NCI-H82 treated with DMSO at 0.1 percent for 48 hours (cell line): ENCODE results near the gene LILRB4.
"Not testable (repeated sequence)": the region's sequence is repeated elsewhere in the genome, so short reads cannot be mapped to it uniquely, and the experiment has no call there.

Experiments
- DNase-seq: peaks from one replicate; lab custom pipeline; 2025; ENCODE audit not compliant: unreplicated experiment; lab: John Stamatoyannopoulos, UW

The LILRB4 gene

GRCh38 chr19:54662730-54663129 is at the start of gene LILRB4:
TSS of gene LILRB4 (plus strand) at chr19:54662985. CDS start at chr19:54663034, 49 bp downstream.
- no peak for DNase-seq

DNA sequence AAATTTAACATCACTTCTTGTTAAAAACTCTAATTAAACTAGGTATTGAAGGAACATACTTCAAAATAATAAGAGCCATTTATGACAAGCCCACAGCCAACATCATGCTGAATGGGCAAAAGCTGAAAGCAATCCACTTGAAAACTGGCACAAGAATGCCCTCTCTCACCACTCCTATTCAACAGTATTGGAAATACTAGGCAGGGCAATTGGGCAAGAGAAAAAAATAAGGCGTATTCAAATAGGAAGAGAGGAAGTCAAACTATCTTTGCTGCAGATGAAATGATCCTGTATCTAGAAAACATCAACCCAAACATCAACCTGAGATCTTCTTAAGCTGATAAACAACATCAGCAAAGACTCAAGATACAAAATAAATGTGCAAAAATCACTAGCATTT is 48.1 kb upstream of the LILRB4 start:
- DNase-seq, result no peak

DNA sequence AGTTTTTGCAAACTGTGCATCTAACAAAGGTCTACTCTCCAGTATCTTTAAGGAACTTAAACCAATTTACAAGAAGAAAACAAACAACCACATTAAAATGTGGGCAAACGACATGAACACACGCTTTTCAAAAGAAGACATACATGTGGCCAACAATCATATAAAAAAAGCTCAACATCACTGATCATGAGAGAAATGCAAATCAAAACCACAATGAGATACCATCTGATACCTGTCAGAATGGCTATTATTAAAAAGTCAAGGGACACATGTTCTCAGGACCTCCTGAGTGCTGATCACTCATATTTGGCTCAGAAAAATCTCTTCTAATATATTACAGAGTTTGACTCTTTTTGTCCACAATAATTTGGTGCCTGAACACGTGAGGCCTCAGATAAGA is 46.7 kb upstream of the LILRB4 start:
- no peak for DNase-seq

GRCh38 chr19:54616821-54617560 is 45.8 kb upstream of the LILRB4 start:
- no peak for DNase-seq

DNA sequence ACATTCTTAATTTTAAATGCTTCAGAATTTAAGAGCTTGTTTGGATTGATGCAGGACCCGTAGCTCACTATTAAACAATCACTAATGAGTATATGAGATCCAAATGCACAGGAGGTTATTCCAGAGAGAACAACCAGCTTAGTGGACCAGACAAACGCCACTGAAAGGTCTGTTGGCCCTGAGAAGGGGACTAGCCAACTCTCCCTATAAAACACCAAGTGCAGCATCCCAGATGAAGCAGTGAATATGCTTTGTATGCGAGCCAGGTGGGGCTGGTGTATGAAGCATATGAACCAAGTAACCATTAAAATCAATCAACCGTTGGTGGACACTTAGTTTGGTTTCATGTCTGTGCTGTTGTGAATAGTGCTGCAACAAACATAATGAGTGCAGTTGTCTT is 42.3 kb upstream of the LILRB4 start:
- no peak for DNase-seq

DNA sequence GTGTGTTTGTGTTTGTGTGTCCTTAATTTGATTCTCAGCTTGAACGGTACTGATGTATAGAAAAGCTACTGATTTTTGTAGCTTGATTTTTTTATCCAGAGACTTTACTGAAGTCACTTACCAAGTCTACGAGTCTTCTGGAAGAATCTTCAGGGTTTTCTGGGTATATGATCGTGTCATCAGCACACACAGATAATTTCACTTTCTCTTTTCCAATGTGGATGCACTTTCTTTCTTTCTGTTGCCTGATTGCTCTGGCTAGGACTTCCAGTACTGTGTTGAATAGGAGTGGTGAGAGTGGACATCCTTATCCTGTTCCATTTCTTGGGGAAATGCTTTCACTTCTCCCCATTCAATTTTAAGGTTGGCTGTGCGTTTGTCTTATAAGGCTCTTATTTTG is 40.4 kb upstream of the LILRB4 start:
- DNase-seq, result no peak

- not testable (repeated sequence) for DNase-seq
Measured at GRCh38 chr19:54624234-54624633, 38.6 kb upstream of the LILRB4 start.

GRCh38 chr19:54624934-54625730 is 37.7 kb upstream of the LILRB4 start:
- DNase-seq, result not testable (repeated sequence)

- no peak for DNase-seq
Measured at GRCh38 chr19:54626757-54627156, 36.0 kb upstream of the LILRB4 start.

DNA sequence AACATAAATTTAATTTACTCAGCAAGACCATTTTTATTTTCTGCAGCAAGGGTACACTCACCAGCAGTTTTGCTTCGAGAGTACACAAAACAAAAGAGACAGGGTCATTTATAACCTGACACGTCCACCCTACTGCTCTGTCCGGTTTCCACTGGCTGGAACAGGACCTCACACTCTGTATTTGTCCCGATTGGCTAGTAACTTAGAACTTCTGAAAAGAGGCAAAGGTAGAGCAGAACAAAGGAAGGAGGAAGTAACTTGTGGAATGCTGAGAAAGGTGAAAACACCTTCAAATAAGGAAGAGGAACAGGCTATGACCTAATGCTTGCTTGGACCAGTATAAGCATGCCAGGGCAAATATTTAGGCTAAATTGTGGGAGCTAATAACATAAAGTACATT is 34.9 kb upstream of the LILRB4 start:
- DNase-seq, result not testable (repeated sequence)

DNA sequence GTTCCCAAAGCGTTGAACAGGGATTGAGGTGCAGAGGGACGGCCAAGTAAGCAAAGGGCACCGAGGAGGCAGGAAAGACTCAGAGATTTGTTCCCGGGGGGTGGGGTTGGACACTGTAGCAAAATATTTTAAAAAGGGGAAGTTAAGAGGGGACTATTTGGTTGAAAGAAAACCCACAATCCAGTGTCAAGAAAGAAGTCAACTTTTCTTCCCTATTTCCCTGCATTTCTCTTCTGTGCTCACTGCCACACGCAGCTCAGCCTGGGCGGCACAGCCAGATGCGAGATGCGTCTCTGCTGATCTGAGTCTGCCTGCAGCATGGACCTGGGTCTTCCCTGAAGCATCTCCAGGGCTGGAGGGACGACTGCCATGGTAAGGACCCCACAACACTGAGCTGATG is 32.5 kb upstream of the LILRB4 start, which contains the start of gene LILRB1:
TSS of gene LILRB1 (plus strand) at position 223 of the 400 bp plus-strand sequence. CDS start 590 bp downstream, outside the sequence.
- not testable (repeated sequence) for DNase-seq

DNA sequence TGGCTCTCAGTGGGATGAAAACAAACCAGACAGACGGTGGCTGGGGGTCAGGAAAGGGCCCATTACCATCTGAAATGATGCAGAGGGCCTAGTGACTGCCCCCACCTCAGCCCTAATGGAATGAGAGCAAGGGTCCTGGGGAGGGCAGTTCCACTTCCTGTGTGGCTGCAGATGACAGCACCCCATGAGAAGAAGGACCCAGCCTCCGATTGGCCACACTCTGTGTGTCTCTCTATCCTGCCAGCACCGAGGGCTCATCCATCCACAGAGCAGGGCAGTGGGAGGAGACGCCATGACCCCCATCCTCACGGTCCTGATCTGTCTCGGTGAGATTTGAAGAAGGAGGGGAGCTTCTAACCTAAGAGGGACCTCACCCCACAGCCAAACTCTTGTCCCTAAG is 32.0 kb upstream of the LILRB4 start:
- DNase-seq, result no peak

GRCh38 chr19:54631489-54632337 is 31.1 kb upstream of the LILRB4 start:
- DNase-seq, result not testable (repeated sequence)

DNA sequence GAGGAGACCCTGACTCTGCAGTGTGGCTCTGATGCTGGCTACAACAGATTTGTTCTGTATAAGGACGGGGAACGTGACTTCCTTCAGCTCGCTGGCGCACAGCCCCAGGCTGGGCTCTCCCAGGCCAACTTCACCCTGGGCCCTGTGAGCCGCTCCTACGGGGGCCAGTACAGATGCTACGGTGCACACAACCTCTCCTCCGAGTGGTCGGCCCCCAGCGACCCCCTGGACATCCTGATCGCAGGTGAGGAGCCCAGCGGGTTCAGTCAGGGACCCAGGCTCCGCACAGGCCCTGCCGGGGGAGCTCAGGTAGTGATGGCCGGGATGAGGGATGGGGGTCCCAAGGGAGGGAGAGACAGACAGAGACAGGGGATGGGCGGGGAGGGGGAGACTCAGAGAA is 30.3 kb upstream of the LILRB4 start:
- DNase-seq, result not testable (repeated sequence)

DNA sequence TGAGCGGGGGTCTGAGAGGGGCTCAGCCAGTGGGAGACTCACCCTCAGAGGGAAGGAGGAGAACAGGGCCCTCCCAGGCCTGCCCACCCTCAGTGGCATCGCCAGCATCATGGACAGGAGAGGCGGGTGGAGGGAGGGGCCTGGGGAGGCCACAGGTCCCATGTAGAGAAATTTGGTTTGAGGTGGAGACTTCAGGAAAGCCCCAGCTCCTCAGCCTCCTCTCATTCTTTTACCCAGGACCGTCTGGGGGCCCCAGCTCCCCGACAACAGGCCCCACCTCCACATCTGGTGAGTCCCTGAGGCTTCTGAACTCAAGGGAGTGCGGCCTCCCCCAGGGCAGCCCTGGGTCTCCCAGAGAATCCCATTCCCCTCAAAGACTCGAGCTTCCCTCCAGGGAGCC is 29.4 kb upstream of the LILRB4 start:
- no peak for DNase-seq

GRCh38 chr19:54636081-54636480 is 26.7 kb upstream of the LILRB4 start:
- DNase-seq, result not testable (repeated sequence)

GRCh38 chr19:54638683-54639082 is 24.1 kb upstream of the LILRB4 start:
- no peak for DNase-seq

DNA sequence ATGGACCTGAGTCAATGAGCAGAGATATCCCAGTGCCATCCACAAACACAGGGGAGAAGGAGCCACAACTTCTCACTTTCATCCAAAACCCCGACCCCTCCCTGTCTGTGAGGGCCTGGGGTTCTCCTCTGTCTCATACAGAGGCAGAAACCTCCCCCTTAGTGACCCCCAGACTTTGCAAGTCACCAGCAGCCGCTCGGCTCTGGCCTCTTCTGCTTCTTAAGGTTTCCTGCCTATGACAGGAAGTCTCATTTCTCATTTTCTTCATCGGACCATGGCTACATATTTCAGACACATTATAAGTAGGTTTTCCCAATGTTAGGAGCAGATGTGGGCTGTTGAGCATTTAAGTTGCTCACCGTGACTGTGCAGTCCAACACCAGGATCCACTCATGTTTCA is 19.8 kb upstream of the LILRB4 start:
- not testable (repeated sequence) for DNase-seq

DNA sequence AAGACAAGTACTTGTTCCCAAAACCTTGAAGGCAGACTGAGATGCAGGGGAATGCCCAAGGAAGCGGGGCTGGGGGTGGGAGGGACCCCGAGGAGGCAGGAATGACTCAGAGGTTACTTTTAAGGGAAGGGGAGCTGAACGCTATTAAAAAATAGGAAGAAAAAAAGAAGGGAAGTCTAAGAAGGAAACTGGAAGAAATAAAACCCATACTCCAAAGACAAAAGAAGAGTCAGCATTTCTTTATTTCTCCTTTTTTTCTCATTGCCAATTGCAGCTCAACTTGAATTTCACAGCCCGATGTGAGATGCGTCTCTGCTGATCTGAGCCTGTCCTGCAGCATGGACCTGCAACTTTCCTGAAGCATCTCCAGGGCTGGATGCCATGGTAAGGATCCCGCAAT is 19.2 kb upstream of the LILRB4 start:
- DNase-seq, result not testable (repeated sequence)

- DNase-seq, result no peak
Measured at GRCh38 chr19:54644056-54644455, 18.7 kb upstream of the LILRB4 start.

DNA sequence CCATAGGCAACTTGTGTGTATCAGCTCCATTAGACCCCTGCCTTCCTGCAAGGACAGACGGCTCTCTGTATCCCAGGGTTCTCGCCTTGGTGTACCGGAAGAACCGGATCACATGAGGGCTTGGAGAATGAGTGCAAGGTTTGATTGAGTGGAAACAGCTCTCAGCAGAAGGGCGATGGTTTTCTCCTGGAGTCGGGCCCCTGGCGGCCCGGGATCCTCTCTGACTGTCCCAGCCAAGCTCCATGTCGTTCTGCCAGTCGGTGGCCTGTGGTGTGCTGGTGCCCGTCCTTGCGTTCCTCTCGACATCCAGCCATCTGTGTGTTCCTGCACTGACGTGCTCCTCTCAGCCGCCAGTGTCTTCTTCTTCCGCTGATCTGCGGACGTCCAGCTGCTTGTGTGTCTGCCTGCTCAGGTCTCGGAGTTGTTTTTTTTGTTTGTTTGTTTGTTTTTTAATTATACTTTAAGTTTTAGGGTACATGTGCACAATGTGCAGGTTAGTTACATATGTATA is 16.4 kb upstream of the LILRB4 start:
- DNase-seq, result no peak
